Activated CD8-positive, alpha-beta memory T cell treated with anti-CD3 and anti-CD28 coated beads, Interleukin-2, amount 50 U/mL, for 24 hours (primary cell): ENCODE results near the gene NCKAP5.

Experiments used
- DNase-seq: peaks from one replicate; pipeline ENCODE4 v3.0.0-alpha.2; 2020; ENCODE audit errors: extremely low read depth

NCKAP5 gene

GRCh38 chr2:133004623-133005022, 563.6 kb downstream of the NCKAP5 start:
- DNase-seq, result no peak

DNA sequence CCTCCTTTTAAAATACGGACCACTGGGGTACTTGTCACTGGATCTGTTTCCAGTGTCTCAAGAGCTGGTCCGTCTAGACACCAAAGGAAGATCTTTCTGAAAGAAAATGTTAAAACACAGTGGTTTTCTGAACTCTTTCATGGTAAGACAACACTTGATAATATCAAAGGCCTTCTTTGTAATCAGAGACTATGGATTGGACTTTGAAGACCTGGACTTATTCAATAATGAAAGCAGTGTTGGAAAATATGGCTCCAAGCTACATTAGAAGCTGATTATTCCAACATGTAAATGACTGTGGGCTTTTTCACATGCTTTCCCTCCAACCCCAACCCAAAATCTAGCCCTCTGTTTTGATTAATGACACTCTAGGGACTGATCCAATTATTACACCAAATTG, 568.8 kb downstream of the NCKAP5 start:
- no peak for DNase-seq

GRCh38 chr2:132998221-132998620, 570.0 kb downstream of the NCKAP5 start:
- DNase-seq, result no peak

GRCh38 chr2:132991471-132992045, 576.7 kb downstream of the NCKAP5 start:
- DNase-seq, result no peak

DNA sequence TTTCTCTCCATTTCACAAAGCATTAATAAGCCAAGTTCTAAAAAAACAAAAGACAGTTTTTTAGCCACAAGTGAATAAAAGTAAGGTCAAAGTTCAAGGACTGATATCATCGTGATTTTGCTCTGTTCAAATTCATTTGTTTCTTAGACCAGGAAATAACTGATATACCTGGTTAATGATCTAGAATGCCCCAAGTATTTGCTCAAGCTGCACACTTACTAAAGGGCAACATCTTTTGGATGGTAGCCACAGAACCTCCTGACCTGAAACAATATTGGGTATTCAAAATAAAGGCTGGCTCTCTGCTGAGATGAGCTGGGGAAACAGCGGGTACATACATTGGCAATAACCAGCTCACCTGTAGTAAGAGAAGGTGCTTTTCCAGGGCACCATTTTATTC, 583.5 kb downstream of the NCKAP5 start:
- no peak for DNase-seq

- DNase-seq, result no peak
These were observed 588.0 kb downstream of the NCKAP5 start for GRCh38 chr2:132980304-132980703.

- no peak for DNase-seq
These were observed 588.7 kb downstream of the NCKAP5 start for GRCh38 chr2:132979339-132980093.

- DNase-seq, result no peak
These were observed 589.4 kb downstream of the NCKAP5 start for GRCh38 chr2:132978840-132979239.

GRCh38 chr2:132977812-132978529, 590.3 kb downstream of the NCKAP5 start:
- DNase-seq, result no peak

- no peak for DNase-seq
These were observed 592.8 kb downstream of the NCKAP5 start for GRCh38 chr2:132975193-132976105.

DNA sequence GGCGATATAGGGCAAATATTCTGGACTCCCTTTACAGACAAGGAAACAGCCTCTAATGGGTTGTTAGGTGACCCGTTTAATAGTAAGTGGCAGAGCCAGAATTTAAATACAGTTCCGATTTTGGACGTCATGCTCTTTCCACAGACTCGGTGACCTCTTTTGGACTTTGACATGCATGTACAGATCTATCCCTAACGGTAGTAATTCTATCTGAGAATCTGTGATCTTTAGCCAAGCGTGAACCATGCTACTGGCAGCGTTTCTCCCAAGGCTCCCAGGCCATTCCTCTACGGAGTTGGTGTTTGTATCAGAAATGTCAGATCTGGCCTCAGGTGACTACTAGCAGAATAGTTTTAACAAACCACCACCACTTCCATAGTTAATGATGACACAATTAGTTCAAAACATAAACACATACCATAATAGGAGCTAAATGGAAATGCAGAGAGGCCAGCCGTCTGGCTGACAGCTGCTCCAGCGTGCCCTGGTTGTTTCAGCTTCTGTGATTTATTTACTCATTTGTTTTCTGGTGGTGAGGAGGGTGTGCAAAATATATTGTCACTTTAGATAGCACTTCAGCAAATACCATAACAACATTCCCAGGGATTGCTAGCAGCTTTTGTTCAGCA, 593.7 kb downstream of the NCKAP5 start:
- DNase-seq, result no peak

DNA sequence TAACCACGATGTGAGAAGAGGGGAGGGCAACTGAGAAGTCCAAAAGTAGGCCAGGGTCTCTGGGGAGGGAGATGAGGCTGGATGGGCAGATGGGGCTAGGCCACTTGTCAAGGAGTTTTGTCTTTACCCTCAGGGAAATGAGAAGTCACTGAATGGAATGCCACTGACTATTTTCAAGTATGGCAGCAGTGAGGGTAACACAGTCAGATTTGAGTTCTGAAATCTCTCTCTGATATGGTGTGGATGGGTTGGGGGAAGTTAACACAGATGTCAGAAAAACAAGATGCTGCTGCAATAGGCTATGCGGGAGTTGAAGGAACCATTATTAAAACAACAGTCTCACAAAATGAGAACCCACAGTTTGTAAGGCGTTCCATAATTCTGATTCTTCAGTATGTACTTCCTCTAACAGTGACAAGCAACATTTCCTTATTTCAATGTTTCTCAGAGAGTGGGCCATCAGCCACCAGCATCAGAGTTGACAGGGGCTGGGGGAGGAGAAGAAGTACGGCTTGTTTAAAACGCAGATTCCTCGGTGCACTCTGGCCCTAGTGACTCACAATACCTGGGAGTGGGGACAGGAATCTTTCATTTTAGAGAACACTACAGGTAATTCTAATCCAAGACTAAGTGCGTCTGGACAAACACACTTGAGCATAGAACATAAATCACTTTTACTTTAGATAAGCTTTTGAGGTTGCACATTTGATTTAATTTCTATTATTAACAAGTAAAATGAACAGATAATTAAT, 596.8 kb downstream of the NCKAP5 start:
- no peak for DNase-seq

DNA sequence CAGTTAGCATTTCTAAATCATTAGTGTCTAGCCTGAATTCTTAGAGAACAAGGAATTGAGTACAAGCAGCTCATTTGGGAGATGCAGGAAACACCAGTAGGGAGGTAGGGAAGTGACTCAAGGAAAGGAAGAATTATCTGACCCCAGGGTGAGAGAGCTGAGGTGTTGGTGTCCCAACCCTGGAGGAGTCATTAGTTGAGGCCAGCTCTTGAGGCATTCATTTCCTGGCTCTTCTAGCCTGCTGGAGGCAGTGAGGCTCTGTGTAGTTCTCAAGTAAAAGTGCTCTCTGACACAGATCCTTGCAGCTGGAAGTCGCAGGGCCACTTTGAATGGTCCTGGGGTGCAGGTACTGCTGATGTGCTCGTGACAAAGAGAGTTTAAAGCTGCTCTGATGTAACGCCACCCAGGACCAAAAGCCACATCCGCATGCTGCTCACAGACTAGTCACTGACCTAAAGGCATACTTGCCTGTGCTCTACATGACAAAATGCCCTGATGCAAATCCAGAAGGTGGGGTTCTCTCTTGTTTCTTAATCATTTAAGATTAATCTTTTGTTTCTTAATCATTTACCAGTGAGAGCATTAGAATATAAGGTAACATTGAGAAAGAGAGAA, 598.8 kb downstream of the NCKAP5 start:
- DNase-seq, result no peak

DNA sequence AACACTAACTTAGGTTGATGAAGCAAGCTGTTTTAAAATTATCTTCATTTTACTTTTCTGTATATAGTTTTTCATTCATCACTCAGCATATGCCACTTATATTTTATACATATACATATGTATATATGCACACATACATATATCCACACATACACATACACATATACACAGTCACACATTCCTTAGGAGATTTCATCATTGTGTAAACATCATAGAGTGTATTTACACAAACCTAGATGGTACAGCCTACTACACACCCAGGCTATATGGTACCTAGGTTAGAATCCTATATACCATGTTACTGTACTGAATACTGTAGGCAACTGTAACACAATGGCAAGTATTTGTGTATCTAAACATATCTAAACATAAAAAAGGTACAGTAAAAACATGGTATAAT, 602.8 kb downstream of the NCKAP5 start:
- no peak for DNase-seq

DNA sequence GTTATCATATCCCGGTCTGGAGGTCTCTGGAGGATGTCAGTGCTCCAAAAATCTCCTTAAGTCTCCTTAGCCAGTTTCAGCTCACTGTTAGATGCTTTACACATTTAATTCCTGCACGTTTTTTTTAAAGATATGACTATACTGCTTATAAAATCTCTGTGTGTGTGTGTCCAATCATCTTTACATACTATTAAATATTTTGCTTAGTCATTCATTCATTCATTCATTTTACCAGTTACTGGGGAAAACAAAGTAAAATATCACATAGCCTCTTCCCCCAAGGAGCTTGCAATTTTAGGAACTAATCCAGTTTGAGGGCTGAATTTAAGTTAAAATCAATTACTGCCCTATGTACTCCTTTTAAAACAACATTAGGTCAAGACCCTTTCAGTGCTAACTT, 605.1 kb downstream of the NCKAP5 start:
- no peak for DNase-seq

GRCh38 chr2:132958887-132959286, 609.4 kb downstream of the NCKAP5 start:
- DNase-seq, result no peak

DNA sequence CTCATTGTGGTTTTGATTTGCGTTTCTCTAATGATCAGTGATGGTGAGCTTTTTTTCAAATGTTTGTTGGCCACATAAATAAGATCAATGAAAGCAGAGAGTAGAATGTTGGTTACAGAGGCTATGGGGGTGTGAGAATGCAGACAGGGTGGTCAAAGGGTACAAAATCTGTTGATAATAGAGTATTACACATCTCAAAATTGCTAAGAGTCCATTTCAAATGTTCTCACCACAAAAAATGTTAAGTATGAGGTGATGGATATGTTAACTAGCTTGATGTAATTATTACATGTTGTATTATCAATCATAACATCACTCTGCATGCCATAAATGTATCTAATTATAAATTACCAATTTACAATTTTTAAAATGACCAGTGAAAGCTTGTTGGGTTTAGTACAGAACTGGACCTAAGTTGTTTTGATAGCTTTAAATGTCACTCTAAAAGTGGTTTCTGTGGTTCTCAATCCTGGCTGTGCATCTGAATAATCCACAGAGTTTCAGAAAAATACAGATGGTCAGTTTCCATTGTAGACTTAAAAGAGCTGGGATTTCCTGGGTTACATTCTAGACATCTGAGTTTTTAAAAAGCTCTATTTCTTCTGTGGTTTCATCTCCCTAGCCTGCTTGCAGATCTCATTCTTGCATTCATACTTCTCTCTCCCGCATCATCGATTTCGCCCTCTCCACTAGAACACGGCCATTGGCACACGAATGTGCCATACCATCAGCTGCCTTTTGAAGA, 612.2 kb downstream of the NCKAP5 start:
- DNase-seq, result no peak

- no peak for DNase-seq
These were observed 614.5 kb downstream of the NCKAP5 start for GRCh38 chr2:132953771-132954170.

GRCh38 chr2:132951008-132951714, 617.1 kb downstream of the NCKAP5 start:
- no peak for DNase-seq
